ENCODE measurements around the gene FLOT1. TPM values are rescaled to one million over a fixed set of nuclear protein-coding genes. Genes with fewer than 3 reads are reported as not detected.
"Not testable (repeated sequence)": the region's sequence is repeated elsewhere in the genome, so short reads cannot be mapped to it uniquely, and the experiment has no call there.

The FLOT1 gene
- total and polyA plus RNA-seq, 2 donors (not counting 1 experiment from before 2014, with no cell fraction given), result 71.2 to 79.4 TPM

- POLR2A ChIA-PET, result interaction anchor here (9.8 kb wide), 1 partner anchor 43 kb away, joined by 216 read pairs; no protein-coding TSS in a partner anchor
- Histone ChIP-seq H3K27me3 (replicated peaks in 1 of 4; ENCODE audit: control extremely low read depth in 1 of 4, control insufficient read depth in 3 of 4, insufficient read depth in 4 of 4, low read length in 3 of 4) (no peaks in the 10 kb centered on the region), H2AFZ (ENCODE audit: insufficient read depth, low read depth, low read length, poor library complexity, severe bottlenecking) (no peak overlapping the region), H3K4me2 (replicated peaks; ENCODE audit: low read depth, low read length, poor library complexity, severe bottlenecking) (no peak overlapping the region), H3K27ac (ENCODE audit: low read length in 2 of 2) (peak overlapping the region in 1 of 2 donors; percentile 64), H3K4me1 (ENCODE audit: control insufficient read depth in 2 of 2, insufficient read depth in 2 of 2, low read length in 2 of 2) (peaks cover 14 to 24% of the 10 kb centered on the region in 2 donors), H3K9ac (ENCODE audit: low read length) (no peak overlapping the region), H3K4me3 (ENCODE audit: control extremely low read depth in 1 of 5, extremely low read depth in 1 of 5, insufficient read depth in 1 of 5, low read depth in 2 of 5, low read length in 4 of 5) (no peak overlapping the region), H3K36me3 (replicated peaks in 1 of 2; ENCODE audit: control extremely low read depth in 1 of 2, control insufficient read depth in 1 of 2, extremely low read depth in 1 of 2, insufficient read depth in 2 of 2, low read length in 1 of 2) (peaks cover 6 to 57% of the 10 kb centered on the region in 2 experiments), H3K9me3 (ENCODE audit: control extremely low read depth in 1 of 3, control insufficient read depth in 2 of 3, insufficient read depth in 1 of 3, low read length in 2 of 3) (no peaks in the 10 kb centered on the region), H3K79me2 (ENCODE audit: control insufficient read depth, insufficient read depth, low read length) (peaks cover 89% of the 10 kb centered on the region), H4K20me1 (ENCODE audit: control insufficient read depth, insufficient read depth, low read length, poor library complexity, severe bottlenecking) (peaks cover 44% of the 10 kb centered on the region)
- TF ChIP-seq EZH2 (IDR thresholded peaks at IDR 0.05; ENCODE audit: borderline replicate concordance, insufficient read depth, low read depth, low read length, poor library complexity, severe bottlenecking), result no peak
- TF ChIP-seq CTCF (IDR thresholded peaks at IDR 0.05), result no peak
- H3K27me3 Mint-ChIP-seq, result no peaks in the 10 kb centered on the region
- WGBS (ENCODE audit: insufficient coverage), result no CpG with 5 or more reads among the region's 6 CpGs
- no peaks in the 10 kb centered on the region for H3K9me3 Mint-ChIP-seq (ENCODE audit: insufficient read depth)
- ATAC-seq (ENCODE audit: low read depth), result no peak
- H3K4me1 Mint-ChIP-seq, result peaks cover 40% of the 10 kb centered on the region
- H3K4me3 Mint-ChIP-seq, result no peak overlapping the region
- CTCF ChIA-PET, result interaction anchor here (1.1 to 22.5 kb wide), 6 partner anchors 8 to 242 kb away, joined by 5 to 963 read pairs (median 94); partner anchors contain the start of genes DHX16 and NRM
- peak overlapping the region; percentile 0 for H3K27ac Mint-ChIP-seq
- no peak for DNase-seq
- intact Hi-C loops (cut with micrococcal nuclease), result no loop called here
Observed at GRCh38 chr6:30724906-30725667, 17.4 kb downstream of the FLOT1 start.

DNA sequence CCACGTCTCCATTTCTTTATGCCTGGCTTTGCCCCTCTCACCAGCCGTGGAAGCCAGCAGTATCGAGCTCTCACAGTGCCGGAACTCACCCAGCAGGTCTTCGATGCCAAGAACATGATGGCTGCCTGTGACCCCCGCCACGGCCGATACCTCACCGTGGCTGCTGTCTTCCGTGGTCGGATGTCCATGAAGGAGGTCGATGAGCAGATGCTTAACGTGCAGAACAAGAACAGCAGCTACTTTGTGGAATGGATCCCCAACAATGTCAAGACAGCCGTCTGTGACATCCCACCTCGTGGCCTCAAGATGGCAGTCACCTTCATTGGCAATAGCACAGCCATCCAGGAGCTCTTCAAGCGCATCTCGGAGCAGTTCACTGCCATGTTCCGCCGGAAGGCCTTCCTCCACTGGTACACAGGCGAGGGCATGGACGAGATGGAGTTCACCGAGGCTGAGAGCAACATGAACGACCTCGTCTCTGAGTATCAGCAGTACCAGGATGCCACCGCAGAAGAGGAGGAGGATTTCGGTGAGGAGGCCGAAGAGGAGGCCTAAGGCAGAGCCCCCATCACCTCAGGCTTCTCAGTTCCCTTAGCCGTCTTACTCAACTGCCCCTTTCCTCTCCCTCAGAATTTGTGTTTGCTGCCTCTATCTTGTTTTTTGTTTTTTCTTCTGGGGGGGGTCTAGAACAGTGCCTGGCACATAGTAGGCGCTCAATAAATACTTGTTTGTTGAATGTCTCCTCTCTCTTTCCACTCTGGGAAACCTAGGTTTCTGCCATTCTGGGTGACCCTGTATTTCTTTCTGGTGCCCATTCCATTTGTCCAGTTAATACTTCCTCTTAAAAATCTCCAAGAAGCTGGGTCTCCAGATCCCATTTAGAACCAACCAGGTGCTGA is 18.4 kb downstream of the FLOT1 start:
- Histone ChIP-seq H3K36me3 (replicated peaks in 1 of 2; ENCODE audit: control extremely low read depth in 1 of 2, control insufficient read depth in 1 of 2, extremely low read depth in 1 of 2, insufficient read depth in 2 of 2, low read length in 1 of 2) (peaks cover 6 to 49% of the 10 kb centered on the region in 2 experiments), H3K27ac (ENCODE audit: low read length in 2 of 2) (peak overlapping the region in 1 of 2 donors; percentile 64), H4K20me1 (ENCODE audit: control insufficient read depth, insufficient read depth, low read length, poor library complexity, severe bottlenecking) (peaks cover 44% of the 10 kb centered on the region), H3K4me1 (ENCODE audit: control insufficient read depth in 2 of 2, insufficient read depth in 2 of 2, low read length in 2 of 2) (peaks cover 22 to 32% of the 10 kb centered on the region in 2 donors), H3K79me2 (ENCODE audit: control insufficient read depth, insufficient read depth, low read length) (peaks cover 81% of the 10 kb centered on the region)
- H3K27me3 ChIP-seq (replicated peaks in 1 of 4; ENCODE audit: control extremely low read depth in 1 of 4, control insufficient read depth in 3 of 4, insufficient read depth in 4 of 4, low read length in 3 of 4); intact Hi-C loops (cut with micrococcal nuclease); H3K9me3 Mint-ChIP-seq (ENCODE audit: insufficient read depth); H3K27me3 Mint-ChIP-seq; H3K9ac ChIP-seq (ENCODE audit: low read length); H3K9me3 ChIP-seq (ENCODE audit: control extremely low read depth in 1 of 3, control insufficient read depth in 2 of 3, insufficient read depth in 1 of 3, low read length in 2 of 3); DNase-seq; H2AFZ ChIP-seq (ENCODE audit: insufficient read depth, low read depth, low read length, poor library complexity, severe bottlenecking); ATAC-seq (ENCODE audit: low read depth); H3K4me3 Mint-ChIP-seq; H3K4me2 ChIP-seq (replicated peaks; ENCODE audit: low read depth, low read length, poor library complexity, severe bottlenecking); H3K4me3 ChIP-seq (ENCODE audit: control extremely low read depth in 1 of 5, extremely low read depth in 1 of 5, insufficient read depth in 1 of 5, low read depth in 2 of 5, low read length in 4 of 5): not testable (repeated sequence)
- CTCF ChIA-PET, result interaction anchor here (0.9 to 22.5 kb wide), 14 partner anchors 9 to 241 kb away, joined by 3 to 963 read pairs (median 7); partner anchors contain the start of genes DHX16, MRPS18B and NRM
- Mint-ChIP-seq H3K4me1 (peaks cover 46% of the 10 kb centered on the region), H3K27ac (peak overlapping the region; percentile 26)
- WGBS (ENCODE audit: insufficient coverage), result 83% methylated on average over 22 of the region's 29 CpGs
- POLR2A ChIA-PET, result interaction anchor here (3.4 to 9.8 kb wide), 2 partner anchors 36 to 42 kb away, joined by 31 to 216 read pairs; no protein-coding TSS in a partner anchor

All from B cell (primary cell).